Activated CD8-positive, alpha-beta T cell treated with anti-CD3 and anti-CD28 coated beads for 36 hours (primary cell): ENCODE results near the gene MYO16. TPM values are rescaled to one million over a fixed set of nuclear protein-coding genes. Genes with fewer than 3 reads are reported as not detected.

ENCODE experiments used
- ATAC-seq: fragments of 200-7000 bp; cut with Tn5 transposase; one replicate; pipeline ENCODE4 v1.10.0; 2021; ENCODE audit warnings: mild to moderate bottlenecking, moderate library complexity
- CTCF ChIA-PET: fragments of 350-600 bp; sonication (Branson Sonifier 250); formaldehyde crosslinking; loops from one replicate; lab custom pipeline; 2021; ENCODE audit warnings: antibody characterized with exemption; lab: Charles Lee
- POLR2A ChIA-PET: fragments of 350-600 bp; sonication (Branson Sonifier 250); formaldehyde crosslinking; loops from one replicate; lab custom pipeline; 2021; ENCODE audit warnings: antibody characterized with exemption; lab: Charles Lee
- DNase-seq: peaks from one replicate; pipeline ENCODE4 v3.0.0-alpha.2; 2020
- H3K27ac Mint-ChIP-seq: one replicate; pipeline ENCODE4 v1.8.0; 2021; ENCODE audit warnings: mild to moderate bottlenecking, mixed read lengths
- H3K27me3 Mint-ChIP-seq: one replicate; pipeline ENCODE4 v1.8.0; 2021; ENCODE audit warnings: mixed read lengths
- H3K36me3 Mint-ChIP-seq: one replicate; pipeline ENCODE4 v1.8.0; 2021; ENCODE audit warnings: low read depth, mixed read lengths
- H3K4me1 Mint-ChIP-seq: one replicate; pipeline ENCODE4 v1.8.0; 2021; ENCODE audit warnings: low read depth, mixed read lengths
- H3K4me3 Mint-ChIP-seq: one replicate; pipeline ENCODE4 v1.8.0; 2021; ENCODE audit warnings: mild to moderate bottlenecking, moderate library complexity, mixed read lengths
- H3K9me3 Mint-ChIP-seq: one replicate; pipeline ENCODE4 v1.8.0; 2021; ENCODE audit warnings: mixed read lengths
- intact Hi-C: fragments of 100-400 bp; cut with micrococcal nuclease; formaldehyde crosslinking; loops from one replicate; pipeline ENCODE4 v1.10.0; 2022
- total RNA-seq, 2 experiments: library from RNA; stranded (reverse); gene quantifications; one replicate each; pipeline ENCODE4 v1.2.3, GENCODE V29; 2021
- TF ChIP-seq, protein P1 (sequence below): fragments of 200-600 bp; IDR thresholded peaks from one replicate; pipeline ENCODE4 v1.8.0; 2022; ENCODE audit warnings: antibody characterized with exemption, mild to moderate bottlenecking

MYO16 gene
- total RNA-seq, 2 experiments from 2014 or later: not detected

DNA sequence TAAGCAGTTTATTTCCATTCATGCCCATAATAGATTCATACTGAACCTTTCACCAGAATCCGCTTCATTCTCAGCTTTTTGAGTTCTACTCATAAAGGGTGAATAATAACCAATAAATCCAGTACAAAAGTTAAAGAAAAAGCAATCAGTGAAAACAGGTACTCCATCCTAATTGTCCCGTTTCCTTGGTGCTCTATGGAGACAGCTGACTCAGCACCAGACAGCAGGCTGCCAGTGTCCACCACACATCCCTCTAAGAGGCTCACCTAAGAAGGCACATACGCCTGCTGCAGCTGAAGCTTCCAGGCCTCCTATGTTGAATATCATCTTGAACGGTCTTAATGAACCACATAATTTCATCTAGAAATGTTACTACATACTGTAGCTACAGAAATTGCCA is 27.3 kb downstream of the MYO16 start:
- Mint-ChIP-seq H3K27ac (no peak overlapping the region), H3K4me1 (no peaks in the 10 kb centered on the region), H3K4me3 (no peak overlapping the region), H3K27me3 (no peaks in the 10 kb centered on the region), H3K36me3 (no peaks in the 10 kb centered on the region), H3K9me3 (peaks cover 1% of the 10 kb centered on the region)
- intact Hi-C loops: no loop called here
- ATAC-seq: no peak
- no peak for DNase-seq
- CTCF ChIA-PET: no interaction called here
- TF ChIP-seq, protein P1, sequence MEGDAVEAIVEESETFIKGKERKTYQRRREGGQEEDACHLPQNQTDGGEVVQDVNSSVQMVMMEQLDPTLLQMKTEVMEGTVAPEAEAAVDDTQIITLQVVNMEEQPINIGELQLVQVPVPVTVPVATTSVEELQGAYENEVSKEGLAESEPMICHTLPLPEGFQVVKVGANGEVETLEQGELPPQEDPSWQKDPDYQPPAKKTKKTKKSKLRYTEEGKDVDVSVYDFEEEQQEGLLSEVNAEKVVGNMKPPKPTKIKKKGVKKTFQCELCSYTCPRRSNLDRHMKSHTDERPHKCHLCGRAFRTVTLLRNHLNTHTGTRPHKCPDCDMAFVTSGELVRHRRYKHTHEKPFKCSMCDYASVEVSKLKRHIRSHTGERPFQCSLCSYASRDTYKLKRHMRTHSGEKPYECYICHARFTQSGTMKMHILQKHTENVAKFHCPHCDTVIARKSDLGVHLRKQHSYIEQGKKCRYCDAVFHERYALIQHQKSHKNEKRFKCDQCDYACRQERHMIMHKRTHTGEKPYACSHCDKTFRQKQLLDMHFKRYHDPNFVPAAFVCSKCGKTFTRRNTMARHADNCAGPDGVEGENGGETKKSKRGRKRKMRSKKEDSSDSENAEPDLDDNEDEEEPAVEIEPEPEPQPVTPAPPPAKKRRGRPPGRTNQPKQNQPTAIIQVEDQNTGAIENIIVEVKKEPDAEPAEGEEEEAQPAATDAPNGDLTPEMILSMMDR: no peak
- POLR2A ChIA-PET: no interaction called here

DNA sequence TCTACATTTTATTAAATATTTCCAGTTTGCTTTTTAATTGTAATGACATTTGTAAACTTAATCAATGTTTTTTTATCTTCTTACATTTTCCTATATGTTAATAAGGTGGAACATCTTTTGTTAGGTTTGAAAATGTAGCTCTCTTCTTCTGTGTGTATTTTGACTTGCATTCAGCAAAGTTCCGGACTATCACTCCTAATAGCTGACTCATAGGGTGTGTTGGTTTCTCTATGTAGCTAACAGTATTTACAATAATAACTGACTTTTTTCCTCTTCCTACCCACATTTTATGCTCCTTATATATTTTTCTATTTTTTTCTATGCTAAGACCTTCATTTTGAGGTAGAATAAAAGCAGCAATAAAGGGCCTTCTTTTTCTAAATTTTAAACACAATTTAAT is 28.1 kb downstream of the MYO16 start:
- no peak overlapping the region for H3K4me3 Mint-ChIP-seq
- H3K4me1 Mint-ChIP-seq: no peaks in the 10 kb centered on the region

DNA sequence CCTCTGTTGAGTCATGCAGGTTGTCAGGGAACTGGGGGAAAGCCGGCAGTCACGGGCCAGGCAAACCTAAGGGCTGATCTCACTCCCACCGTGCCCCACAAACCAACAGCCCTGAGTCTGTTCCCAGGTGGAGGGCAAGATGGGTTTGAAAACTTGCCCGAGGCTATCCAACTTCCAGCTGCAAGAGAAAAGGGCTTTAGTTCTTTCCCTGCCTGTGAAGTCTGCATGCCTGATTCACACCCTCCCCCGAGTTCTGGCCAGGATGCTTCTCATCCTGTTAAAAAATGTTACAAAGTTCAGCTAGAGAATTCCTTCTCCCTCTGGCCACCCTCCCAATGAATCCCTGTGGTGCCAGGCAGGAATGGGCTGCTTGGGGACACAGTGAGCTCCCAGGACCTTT is 33.1 kb downstream of the MYO16 start:
- no peaks in the 10 kb centered on the region for H3K36me3 Mint-ChIP-seq
- ATAC-seq: no peak
- no peaks in the 10 kb centered on the region for H3K27me3 Mint-ChIP-seq
- H3K4me1 Mint-ChIP-seq: no peaks in the 10 kb centered on the region
- CTCF ChIA-PET: no interaction called here
- no peak for DNase-seq
- TF ChIP-seq, protein P1: no peak
- POLR2A ChIA-PET: no interaction called here
- H3K27ac Mint-ChIP-seq: no peak overlapping the region
- no peaks in the 10 kb centered on the region for H3K9me3 Mint-ChIP-seq
- intact Hi-C loops: no loop called here
- H3K4me3 Mint-ChIP-seq: no peak overlapping the region

More for the DNA sequence above, 28.1 kb downstream of the MYO16 start:
- intact Hi-C loops: no loop called here
- TF ChIP-seq, protein P1: no peak
- ATAC-seq: no peak
- no peaks in the 10 kb centered on the region for H3K36me3 Mint-ChIP-seq
- H3K9me3 Mint-ChIP-seq: peaks cover 1% of the 10 kb centered on the region
- H3K27me3 Mint-ChIP-seq: no peaks in the 10 kb centered on the region
- POLR2A ChIA-PET: no interaction called here
- H3K27ac Mint-ChIP-seq: no peak overlapping the region
- DNase-seq: no peak
- CTCF ChIA-PET: no interaction called here

DNA sequence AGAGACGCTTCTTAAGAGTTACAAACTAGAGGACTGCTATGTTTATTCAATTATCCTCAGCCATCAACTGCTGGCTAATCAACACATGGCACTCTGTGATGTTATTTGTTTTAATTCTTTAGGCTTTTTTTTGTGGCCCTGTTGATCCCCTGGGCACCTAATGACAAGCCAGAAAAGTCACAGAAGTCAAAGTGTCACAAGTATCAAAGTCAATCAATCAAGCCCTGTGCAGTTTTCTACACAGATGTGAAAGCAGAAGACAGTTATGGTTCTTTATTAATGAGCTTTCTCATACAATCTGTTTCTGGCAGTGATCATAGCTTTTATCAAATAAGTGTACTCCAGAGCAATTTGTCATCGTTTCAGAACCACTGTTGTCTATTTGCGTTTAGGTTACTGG is 34.3 kb downstream of the MYO16 start:
- intact Hi-C loops: no loop called here
- POLR2A ChIA-PET: no interaction called here
- Mint-ChIP-seq H3K4me1 (no peaks in the 10 kb centered on the region), H3K9me3 (no peaks in the 10 kb centered on the region), H3K4me3 (no peak overlapping the region), H3K27me3 (no peaks in the 10 kb centered on the region), H3K27ac (no peak overlapping the region), H3K36me3 (no peaks in the 10 kb centered on the region)
- CTCF ChIA-PET: no interaction called here
- ATAC-seq: no peak
- TF ChIP-seq, protein P1: no peak
- DNase-seq: no peak

DNA sequence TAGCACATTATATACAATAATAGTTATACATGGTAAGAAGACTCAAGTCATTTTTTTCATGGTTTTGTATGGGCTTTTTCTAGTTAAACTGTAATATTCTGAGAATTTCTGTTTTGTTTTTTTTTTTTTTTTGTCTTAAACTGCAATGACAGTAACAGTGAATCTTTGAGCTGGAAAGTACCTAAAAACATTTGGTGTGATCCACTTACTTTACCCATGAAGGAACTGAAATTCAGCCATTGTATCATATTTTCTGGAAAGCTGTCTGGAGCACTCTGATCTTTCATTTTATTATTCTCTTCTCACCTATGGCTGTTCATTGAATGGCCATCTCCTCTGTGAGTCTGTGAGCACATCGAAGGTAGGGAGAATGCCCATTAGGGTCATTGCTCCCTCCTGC is 37.8 kb downstream of the MYO16 start:
- H3K9me3 Mint-ChIP-seq: peaks cover 2% of the 10 kb centered on the region
- ChIA-PET POLR2A (no interaction called here), CTCF (no interaction called here)
- H3K4me1 Mint-ChIP-seq: no peaks in the 10 kb centered on the region
- no peak for ATAC-seq
- H3K4me3 Mint-ChIP-seq: no peak overlapping the region
- H3K36me3 Mint-ChIP-seq: no peaks in the 10 kb centered on the region
- H3K27me3 Mint-ChIP-seq: no peaks in the 10 kb centered on the region
- H3K27ac Mint-ChIP-seq: no peak overlapping the region
- no peak for DNase-seq
- TF ChIP-seq, protein P1: no peak
- intact Hi-C loops: no loop called here
